H7 (cell line): ENCODE measurements around the gene EIF4E2. TPM values are rescaled to one million over a fixed set of nuclear protein-coding genes. Genes with fewer than 3 reads are reported as not detected.
"Not testable (repeated sequence)": the region's sequence is repeated elsewhere in the genome, so short reads cannot be mapped to it uniquely, and the experiment has no call there.

ENCODE experiments used
- DNase-seq: peaks from one replicate; pipeline ENCODE4 v3.0.0; 2012
- H3K27me3 ChIP-seq: 2 replicates; pipeline ENCODE4 v1.6.0; 2011; ENCODE audit warnings: mild to moderate bottlenecking, low read length; ENCODE audit not compliant: control insufficient read depth, insufficient read depth
- H3K36me3 ChIP-seq: replicated peaks from 2 replicates; pipeline ENCODE4 v1.5.1; 2011; ENCODE audit warnings: low read length; ENCODE audit not compliant: control insufficient read depth, insufficient read depth
- H3K4me3 ChIP-seq: 2 replicates; pipeline ENCODE4 v1.5.1; 2011; ENCODE audit warnings: low read depth, mild to moderate bottlenecking, control low read depth, low read length, moderate library complexity; ENCODE audit not compliant: insufficient read depth
- total RNA-seq: library from RNA; depleted of rRNA; stranded (reverse); fragments of >200 nt; shearing (Covaris generic); gene quantifications from 2 replicates; pipeline ENCODE4 v1.2.3, GENCODE V29; 2014

EIF4E2 gene
- total RNA-seq, 1 experiment from 2014 or later: 64.6 TPM

DNA sequence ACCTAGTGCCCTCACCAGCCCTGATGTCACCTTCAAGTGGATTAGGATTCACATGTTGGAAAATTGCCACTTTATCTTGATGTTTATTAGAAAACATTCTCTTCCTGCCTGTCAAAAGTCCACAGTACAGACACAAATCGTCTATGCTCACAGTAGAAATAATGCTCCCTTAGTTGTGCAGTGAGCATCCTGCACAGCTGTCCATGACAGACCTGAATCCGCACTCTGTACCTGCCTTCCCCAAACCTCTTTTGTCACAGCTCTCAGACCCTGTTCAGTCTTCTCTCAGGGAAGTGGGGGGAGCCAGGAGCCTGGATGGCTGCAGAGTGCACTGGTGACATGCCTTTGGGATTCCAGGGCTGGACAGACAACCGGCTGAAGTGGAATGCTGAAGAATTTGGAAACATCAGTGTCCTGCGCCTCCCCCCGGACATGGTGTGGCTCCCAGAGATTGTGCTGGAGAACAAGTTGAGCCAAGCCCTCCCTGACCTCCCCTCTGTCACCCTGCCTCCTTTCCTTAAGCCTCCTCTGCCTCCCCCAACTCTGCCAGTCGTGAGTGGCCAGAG is 22.5 kb upstream of the EIF4E2 start:
- Histone ChIP-seq H3K36me3 (no peaks in the 10 kb centered on the region), H3K27me3 (peaks cover 17% of the 10 kb centered on the region), H3K4me3 (no peak overlapping the region)
- DNase-seq: no peak

DNA sequence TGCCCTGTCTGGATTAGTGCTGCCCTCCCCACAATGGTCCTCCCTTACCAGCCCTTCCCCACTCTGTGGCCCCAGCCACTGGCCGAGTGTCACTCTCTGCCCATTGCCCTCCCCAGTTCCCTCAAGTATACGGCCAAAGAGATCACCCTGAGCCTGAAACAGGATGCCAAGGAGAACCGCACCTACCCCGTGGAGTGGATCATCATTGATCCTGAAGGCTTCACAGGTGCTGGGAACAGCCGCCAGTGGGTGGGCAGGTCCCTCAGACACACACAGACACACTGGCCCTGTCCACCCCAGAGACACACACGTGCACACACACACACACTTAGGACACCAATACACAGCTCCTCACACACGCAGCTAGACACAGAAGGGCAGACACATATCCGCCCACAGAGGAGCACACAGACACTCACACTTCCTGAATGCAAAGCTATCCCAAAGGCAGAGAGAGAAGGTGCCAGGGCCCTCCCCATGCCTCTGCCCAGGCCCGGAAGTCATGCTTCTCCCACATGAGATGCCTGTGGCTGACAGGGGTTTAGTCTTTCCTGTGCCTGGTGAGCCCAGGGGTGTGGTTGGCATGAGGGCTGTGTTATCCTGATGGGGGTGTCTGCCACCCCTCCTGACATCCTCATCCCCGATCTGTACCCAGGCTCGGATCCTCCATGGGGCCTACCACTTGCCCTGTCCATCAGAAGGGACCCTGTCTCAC is 21.6 kb upstream of the EIF4E2 start:
- H3K4me3 ChIP-seq: no peak overlapping the region

DNA sequence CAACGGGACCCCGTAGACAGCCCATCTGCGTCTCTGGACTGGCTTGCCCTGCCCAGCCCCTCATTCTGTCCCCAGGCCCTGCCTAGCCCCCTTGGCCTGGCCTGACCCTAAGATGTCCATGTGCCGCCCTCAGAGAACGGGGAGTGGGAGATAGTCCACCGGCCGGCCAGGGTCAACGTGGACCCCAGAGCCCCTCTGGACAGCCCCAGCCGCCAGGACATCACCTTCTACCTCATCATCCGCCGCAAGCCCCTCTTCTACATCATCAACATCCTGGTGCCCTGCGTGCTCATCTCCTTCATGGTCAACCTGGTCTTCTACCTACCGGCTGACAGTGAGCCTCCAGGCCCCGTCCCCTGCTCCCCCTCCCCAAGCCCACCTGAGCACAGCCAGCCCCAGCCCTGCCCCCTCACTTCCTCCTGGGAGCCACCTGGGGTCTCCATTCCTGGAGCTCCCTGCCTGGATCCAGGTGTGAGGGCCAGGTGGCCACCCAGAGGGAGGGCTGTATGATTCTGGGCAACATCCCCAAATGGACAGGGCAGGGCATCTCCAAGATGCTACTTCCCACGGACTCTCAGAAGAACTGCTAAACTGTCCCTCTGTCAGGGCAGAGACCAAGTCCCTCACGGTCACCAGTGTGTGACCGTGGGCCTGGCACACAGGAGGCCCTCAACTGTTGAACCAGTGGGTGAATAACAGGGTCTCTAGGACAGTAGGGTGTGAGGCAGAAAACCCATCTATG is 20.5 kb upstream of the EIF4E2 start:
- Histone ChIP-seq H3K4me3 (no peak overlapping the region), H3K27me3 (no peaks in the 10 kb centered on the region; the same call in 1 of the 2 replicates), H3K36me3 (no peaks in the 10 kb centered on the region)
- DNase-seq: no peak

More for the DNA sequence above, 21.6 kb upstream of the EIF4E2 start:
- peaks cover 7% of the 10 kb centered on the region for H3K27me3 ChIP-seq
- H3K36me3 ChIP-seq: no peaks in the 10 kb centered on the region
- no peak for DNase-seq

DNA sequence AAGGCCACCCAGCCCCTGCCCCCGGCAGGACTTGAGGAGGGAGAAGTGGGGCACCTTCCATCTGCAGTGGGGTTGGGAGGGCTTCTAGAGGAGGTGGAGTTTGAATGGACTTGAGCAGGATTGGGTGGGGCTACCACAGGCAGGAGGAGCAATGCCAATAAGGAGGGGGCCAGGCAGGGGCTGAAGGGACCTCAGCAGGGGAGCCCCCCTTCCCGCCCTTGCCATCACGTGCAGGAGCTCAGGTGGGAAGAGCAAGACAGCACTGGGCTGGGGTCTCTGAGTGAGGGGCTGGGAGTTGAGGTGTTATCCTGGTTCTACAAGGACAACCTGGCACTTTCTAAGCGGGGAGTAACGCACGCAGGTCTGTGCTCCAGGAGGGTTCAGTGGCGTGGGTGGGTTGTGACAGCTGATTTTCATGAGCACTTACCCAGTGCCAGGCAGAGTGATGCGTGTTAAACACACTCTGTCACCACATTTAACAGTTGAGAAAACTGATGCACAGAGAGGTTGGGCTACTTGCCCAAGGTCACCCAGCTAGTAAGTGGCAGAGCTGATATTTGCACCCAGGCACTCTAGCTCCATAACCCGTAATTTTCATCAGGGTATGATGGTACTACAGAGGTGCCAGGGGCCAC is 19.7 kb upstream of the EIF4E2 start:
- H3K4me3 ChIP-seq: no peak overlapping the region
- H3K36me3 ChIP-seq: no peaks in the 10 kb centered on the region
- H3K27me3 ChIP-seq: no peaks in the 10 kb centered on the region
- DNase-seq: peak; percentile 62

- Histone ChIP-seq H3K27me3 (no peaks in the 10 kb centered on the region), H3K4me3 (no peak overlapping the region), H3K36me3 (no peaks in the 10 kb centered on the region)
- DNase-seq: no peak
These were observed 18.1 kb upstream of the EIF4E2 start for GRCh38 chr2:232532419-232532818.

GRCh38 chr2:232532821-232533220 is 17.7 kb upstream of the EIF4E2 start:
- DNase-seq: peak; percentile 35
- not testable (repeated sequence) for H3K36me3 ChIP-seq, H3K4me3 ChIP-seq, H3K27me3 ChIP-seq

DNA sequence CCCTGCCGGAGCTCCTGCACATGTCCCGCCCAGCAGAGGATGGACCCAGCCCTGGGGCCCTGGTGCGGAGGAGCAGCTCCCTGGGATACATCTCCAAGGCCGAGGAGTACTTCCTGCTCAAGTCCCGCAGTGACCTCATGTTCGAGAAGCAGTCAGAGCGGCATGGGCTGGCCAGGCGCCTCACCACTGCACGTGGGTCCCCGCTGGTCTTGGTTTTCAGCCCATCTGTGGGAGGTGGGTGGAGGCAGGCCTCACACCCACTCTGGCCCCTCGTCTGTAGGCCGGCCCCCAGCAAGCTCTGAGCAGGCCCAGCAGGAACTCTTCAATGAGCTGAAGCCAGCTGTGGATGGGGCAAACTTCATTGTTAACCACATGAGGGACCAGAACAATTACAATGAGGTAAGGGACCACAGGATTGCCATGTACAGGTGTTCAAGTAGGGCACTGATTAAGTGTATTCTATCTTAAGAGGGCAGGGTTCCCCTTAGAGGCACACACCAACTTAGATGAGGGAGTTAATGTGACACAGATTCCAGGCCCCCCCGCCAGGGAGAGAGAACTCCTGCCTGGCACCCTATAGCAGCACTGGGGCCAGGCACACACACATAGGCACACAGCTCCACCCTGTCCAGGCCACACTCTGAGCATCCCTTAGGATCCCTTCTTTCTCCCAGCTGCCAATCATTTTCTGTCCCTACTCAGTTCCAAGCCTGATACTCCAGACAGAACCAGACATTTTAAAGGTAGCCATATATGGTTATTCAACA is 16.4 kb upstream of the EIF4E2 start:
- H3K27me3 ChIP-seq: no peaks in the 10 kb centered on the region
- no peak overlapping the region for H3K4me3 ChIP-seq
- peak; percentile 69 for DNase-seq
- H3K36me3 ChIP-seq: no peaks in the 10 kb centered on the region

GRCh38 chr2:232534940-232535651 is 15.4 kb upstream of the EIF4E2 start:
- Histone ChIP-seq H3K4me3 (no peak overlapping the region), H3K36me3 (no peaks in the 10 kb centered on the region), H3K27me3 (no peaks in the 10 kb centered on the region)
- DNase-seq: peak; percentile 56

DNA sequence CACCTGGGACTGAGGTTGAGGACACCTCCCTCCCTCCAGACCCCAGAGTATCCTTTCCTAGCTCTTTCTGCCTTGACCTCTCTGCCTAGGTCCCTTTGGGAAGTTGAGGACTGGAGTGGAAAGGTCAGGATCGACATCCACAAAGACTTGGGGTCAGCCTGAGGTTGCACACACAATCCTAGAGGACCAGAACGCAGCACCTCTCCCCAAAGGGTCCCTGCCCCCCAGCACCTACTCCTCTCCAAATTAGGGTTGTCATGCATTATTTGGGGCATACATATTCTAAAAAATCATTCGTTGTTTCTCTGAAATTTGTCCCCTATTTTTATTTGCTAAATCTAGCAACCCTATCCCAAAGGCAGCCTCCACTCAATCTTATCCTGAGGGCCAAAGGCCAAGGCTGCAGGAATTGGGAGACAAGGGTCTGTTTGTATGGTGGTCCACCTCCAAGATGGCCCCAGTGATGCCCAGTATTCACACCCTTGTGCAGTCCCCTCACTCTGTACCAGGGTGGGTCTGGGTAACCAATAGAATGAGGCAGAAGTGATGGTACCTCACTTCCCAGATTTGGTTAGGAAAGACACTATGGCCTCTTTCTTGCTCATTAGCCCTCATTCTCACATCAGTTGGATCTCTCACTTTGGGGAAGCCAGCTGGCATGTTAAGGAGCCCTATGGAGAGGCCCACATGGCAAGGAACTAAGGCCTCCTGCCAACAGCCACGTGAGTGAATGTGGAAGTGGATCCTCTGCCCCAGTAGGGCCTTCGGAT is 14.5 kb upstream of the EIF4E2 start:
- Histone ChIP-seq H3K36me3 (no peaks in the 10 kb centered on the region), H3K4me3 (no peak overlapping the region), H3K27me3 (no peaks in the 10 kb centered on the region)
- DNase-seq: no peak

GRCh38 chr2:232537079-232537478 is 13.4 kb upstream of the EIF4E2 start:
- peak; percentile 94 for DNase-seq
- no peak overlapping the region for H3K4me3 ChIP-seq
- no peaks in the 10 kb centered on the region for H3K36me3 ChIP-seq
- no peaks in the 10 kb centered on the region for H3K27me3 ChIP-seq

DNA sequence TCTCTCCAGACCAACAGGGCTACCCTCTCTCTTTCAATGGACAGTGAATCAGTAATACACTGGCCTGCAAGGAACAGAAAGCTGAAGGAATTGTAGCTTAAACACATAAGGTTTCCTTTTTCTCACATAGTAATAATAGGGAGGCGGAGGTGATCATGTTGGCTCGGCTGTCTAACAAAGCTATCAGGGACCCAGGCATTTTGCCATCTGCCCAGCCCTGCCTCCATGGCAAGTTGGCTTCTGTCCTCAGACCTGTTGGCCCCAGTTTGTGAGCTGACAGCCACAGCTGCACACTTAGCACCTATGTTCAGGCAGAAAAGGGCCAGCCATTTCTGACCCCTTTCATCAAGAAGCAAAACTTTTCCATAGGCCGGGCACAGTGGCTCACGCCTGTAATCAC is 13.0 kb upstream of the EIF4E2 start:
- Histone ChIP-seq H3K36me3 (no peaks in the 10 kb centered on the region), H3K4me3 (no peak overlapping the region), H3K27me3 (no peaks in the 10 kb centered on the region)
- peak; percentile 26 for DNase-seq

GRCh38 chr2:232538671-232539070 is 11.8 kb upstream of the EIF4E2 start:
- peak; percentile 71 for DNase-seq
- H3K27me3 ChIP-seq: no peaks in the 10 kb centered on the region

More at GRCh38 chr2:232538671-232539070, 11.8 kb upstream of the EIF4E2 start:
- no peaks in the 10 kb centered on the region for H3K36me3 ChIP-seq
- no peak overlapping the region for H3K4me3 ChIP-seq
